Duodenal mucosa (tissue), 2 donors: ENCODE results near the gene SMKR1.

ENCODE experiments used
- H3K27ac ChIP-seq: one replicate; pipeline ENCODE4 v1.7.0; 2013; ENCODE audit warnings: low read depth, low read length
- H3K27me3 ChIP-seq, 2 donors: one replicate each; pipeline ENCODE4 v1.7.0; 2013; ENCODE audit warnings: low read length in 2 of 2, control low read depth in 1 of 2; ENCODE audit not compliant: insufficient read depth in 2 of 2, control insufficient read depth in 1 of 2
- H3K36me3 ChIP-seq, 2 donors: one replicate each; pipeline ENCODE4 v1.7.0; 2013; ENCODE audit warnings: low read length in 2 of 2, control low read depth in 1 of 2; ENCODE audit not compliant: insufficient read depth in 2 of 2, control insufficient read depth in 1 of 2
- H3K4me1 ChIP-seq, 2 donors: one replicate each; pipeline ENCODE4 v1.7.0; 2013; ENCODE audit warnings: low read length in 2 of 2, control low read depth in 1 of 2; ENCODE audit not compliant: insufficient read depth in 2 of 2, control insufficient read depth in 1 of 2
- H3K4me3 ChIP-seq, 2 donors: one replicate each; pipeline ENCODE4 v1.7.0; 2013; ENCODE audit warnings: low read length in 2 of 2, low read depth in 1 of 2
- H3K9ac ChIP-seq, 2 donors: one replicate each; pipeline ENCODE4 v1.7.0; 2013; ENCODE audit warnings: low read length in 2 of 2, low read depth in 1 of 2
- H3K9me3 ChIP-seq, 2 donors: one replicate each; pipeline ENCODE4 v1.7.0; 2013; ENCODE audit warnings: low read length in 2 of 2, control low read depth in 1 of 2; ENCODE audit not compliant: control insufficient read depth in 1 of 2

The SMKR1 gene

GRCh38 chr7:129501760-129502707, at the start of gene SMKR1:
Gene SMKR1, plus strand, starts transcription at chr7:129502531. Its CDS starts 294 bp downstream, at chr7:129502825.
- peak within 1 kb of the TSS; percentile 4 to 32 for H3K9ac ChIP-seq
- peak within 1 kb of the TSS; percentile 58 to 65 for H3K4me3 ChIP-seq
- H3K9me3 ChIP-seq = no peaks in the 10 kb centered on the region
- peaks cover 5 to 7% of the 10 kb centered on the region in 2 donors for H3K27me3 ChIP-seq
- peaks cover 7 to 11% of the 10 kb centered on the region in 2 donors for H3K4me1 ChIP-seq
- H3K27ac ChIP-seq = no peak within 1 kb of the TSS
- H3K36me3 ChIP-seq = no peaks in the 10 kb centered on the region

DNA sequence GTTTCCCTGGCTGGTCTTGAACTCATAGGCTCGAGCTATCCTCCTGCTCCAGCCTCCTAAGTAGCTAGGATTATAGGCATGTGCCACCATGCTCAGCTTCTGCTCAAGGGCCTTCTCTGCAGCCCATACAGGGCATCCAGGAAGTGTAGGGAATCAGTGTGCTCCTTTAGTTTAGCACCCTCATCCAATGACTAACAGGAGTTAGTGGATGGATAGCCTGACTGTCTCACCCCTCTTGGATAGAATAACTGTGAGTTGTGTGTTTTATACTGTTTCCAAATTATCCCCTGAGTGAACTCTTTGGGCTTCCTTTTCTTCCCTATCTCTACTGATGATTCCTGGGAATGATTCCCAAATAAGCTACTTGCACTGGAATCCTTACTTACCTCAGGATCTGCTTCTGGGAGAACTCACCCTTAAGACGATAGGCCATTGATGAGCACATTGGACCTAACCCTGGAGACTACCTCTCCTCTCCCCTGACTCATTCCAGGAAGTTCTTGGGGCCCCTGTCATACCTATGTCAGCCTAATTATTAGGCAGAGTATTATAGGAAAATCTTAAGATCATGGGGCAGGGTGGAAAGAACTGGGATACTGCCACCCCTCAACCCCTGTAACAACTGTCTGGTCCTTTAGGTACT, 49.6 kb upstream of the SMKR1 start:
- Histone ChIP-seq H3K9me3 (no peaks in the 10 kb centered on the region), H3K27me3 (no peaks in the 10 kb centered on the region), H3K36me3 (no peaks in the 10 kb centered on the region), H3K27ac (no peak overlapping the region), H3K4me3 (no peak overlapping the region), H3K4me1 (no peaks in the 10 kb centered on the region), H3K9ac (no peak overlapping the region)

- H3K4me3 ChIP-seq = no peak overlapping the region
- no peak overlapping the region for H3K9ac ChIP-seq
- H3K27ac ChIP-seq = no peak overlapping the region
- no peaks in the 10 kb centered on the region for H3K4me1 ChIP-seq
- no peaks in the 10 kb centered on the region for H3K9me3 ChIP-seq
- no peaks in the 10 kb centered on the region for H3K36me3 ChIP-seq
- no peaks in the 10 kb centered on the region for H3K27me3 ChIP-seq
Measured at GRCh38 chr7:129453510-129454248, 48.7 kb upstream of the SMKR1 start.

DNA sequence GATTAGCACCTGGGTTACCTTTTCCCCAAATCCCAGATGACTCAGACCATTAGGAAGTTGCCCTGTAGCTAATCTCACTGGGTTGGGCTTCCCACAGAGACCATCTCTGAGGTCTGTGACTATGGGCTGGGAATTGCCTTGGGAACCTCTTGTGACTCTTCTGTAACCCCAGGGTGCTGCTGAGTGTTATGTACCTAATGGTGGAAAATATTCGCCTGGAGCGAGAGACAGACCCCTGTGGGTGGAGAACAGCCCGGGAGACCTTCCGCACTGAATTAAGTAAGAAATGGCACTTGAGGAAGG, 48.1 kb upstream of the SMKR1 start:
- Histone ChIP-seq H3K36me3 (no peaks in the 10 kb centered on the region), H3K9ac (no peak overlapping the region), H3K4me1 (no peaks in the 10 kb centered on the region), H3K9me3 (no peaks in the 10 kb centered on the region), H3K27ac (no peak overlapping the region), H3K4me3 (no peak overlapping the region), H3K27me3 (no peaks in the 10 kb centered on the region)

DNA sequence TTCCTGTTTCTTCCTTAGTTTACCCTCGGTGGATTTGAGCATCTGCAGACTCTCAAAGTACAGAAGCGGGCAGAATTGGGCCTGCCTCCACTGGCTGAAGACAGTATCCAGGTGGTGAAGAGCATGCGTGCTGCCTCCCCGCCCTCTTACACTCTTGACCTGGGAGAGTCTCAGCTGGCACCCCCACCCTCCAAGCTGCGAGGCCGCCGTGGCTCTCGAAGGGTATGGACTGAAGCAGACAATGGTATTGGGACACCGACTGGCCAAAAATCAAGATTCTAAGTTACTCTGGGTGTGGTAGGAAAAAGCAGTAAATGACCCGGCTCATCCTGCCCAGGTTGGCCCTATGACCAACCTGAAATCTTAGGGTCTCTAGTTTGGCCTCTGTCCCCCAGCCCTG, 45.9 kb upstream of the SMKR1 start:
- Histone ChIP-seq H3K27ac (no peak overlapping the region), H3K36me3 (peaks cover 0 to 4% of the 10 kb centered on the region in 2 donors), H3K4me1 (no peaks in the 10 kb centered on the region), H3K27me3 (no peaks in the 10 kb centered on the region), H3K9ac (no peak overlapping the region), H3K4me3 (no peak overlapping the region), H3K9me3 (no peaks in the 10 kb centered on the region)

- no peaks in the 10 kb centered on the region for H3K9me3 ChIP-seq
- peaks cover 0 to 4% of the 10 kb centered on the region in 2 donors for H3K36me3 ChIP-seq
- H3K4me3 ChIP-seq = no peak overlapping the region
Measured at GRCh38 chr7:129457101-129457500, 45.2 kb upstream of the SMKR1 start.

GRCh38 chr7:129458171-129458570, 44.2 kb upstream of the SMKR1 start:
- Histone ChIP-seq H3K4me1 (no peaks in the 10 kb centered on the region), H3K27ac (no peak overlapping the region), H3K9me3 (no peaks in the 10 kb centered on the region), H3K4me3 (no peak overlapping the region), H3K9ac (no peak overlapping the region), H3K36me3 (peaks cover 0 to 4% of the 10 kb centered on the region in 2 donors), H3K27me3 (no peaks in the 10 kb centered on the region)

More at GRCh38 chr7:129457101-129457500, 45.2 kb upstream of the SMKR1 start:
- Histone ChIP-seq H3K9ac (no peak overlapping the region), H3K27me3 (no peaks in the 10 kb centered on the region), H3K27ac (no peak overlapping the region), H3K4me1 (no peaks in the 10 kb centered on the region)

DNA sequence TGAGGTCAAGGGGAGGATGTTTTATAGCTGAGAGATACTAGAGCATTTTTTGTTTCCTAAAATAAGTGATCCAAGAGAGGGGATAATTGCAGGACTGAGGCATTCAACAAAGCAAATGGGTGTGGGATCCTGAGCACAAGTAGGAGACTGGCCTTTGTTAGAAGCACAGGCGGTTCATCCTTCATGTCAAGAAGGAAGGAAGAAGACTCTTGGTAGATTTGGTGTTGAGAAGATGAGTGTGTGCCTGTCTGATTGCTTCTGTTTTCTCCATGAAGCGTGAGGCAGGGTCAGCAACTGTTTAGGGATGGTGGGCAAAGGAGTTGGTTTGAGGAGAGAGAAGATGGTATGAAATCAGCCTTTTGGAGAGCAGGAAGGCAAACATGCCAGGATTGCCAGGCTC, 40.5 kb upstream of the SMKR1 start:
- Histone ChIP-seq H3K27me3 (no peaks in the 10 kb centered on the region), H3K27ac (no peak overlapping the region), H3K9ac (no peak overlapping the region), H3K4me3 (no peak overlapping the region), H3K9me3 (no peaks in the 10 kb centered on the region), H3K36me3 (peaks cover 0 to 4% of the 10 kb centered on the region in 2 donors), H3K4me1 (no peaks in the 10 kb centered on the region)

GRCh38 chr7:129462420-129462819, 39.9 kb upstream of the SMKR1 start:
- peaks cover 0 to 4% of the 10 kb centered on the region in 2 donors for H3K36me3 ChIP-seq
- H3K27ac ChIP-seq = no peak overlapping the region
- H3K4me1 ChIP-seq = no peaks in the 10 kb centered on the region
- no peak overlapping the region for H3K4me3 ChIP-seq
- H3K9ac ChIP-seq = no peak overlapping the region
- no peaks in the 10 kb centered on the region for H3K27me3 ChIP-seq
- no peaks in the 10 kb centered on the region for H3K9me3 ChIP-seq

DNA sequence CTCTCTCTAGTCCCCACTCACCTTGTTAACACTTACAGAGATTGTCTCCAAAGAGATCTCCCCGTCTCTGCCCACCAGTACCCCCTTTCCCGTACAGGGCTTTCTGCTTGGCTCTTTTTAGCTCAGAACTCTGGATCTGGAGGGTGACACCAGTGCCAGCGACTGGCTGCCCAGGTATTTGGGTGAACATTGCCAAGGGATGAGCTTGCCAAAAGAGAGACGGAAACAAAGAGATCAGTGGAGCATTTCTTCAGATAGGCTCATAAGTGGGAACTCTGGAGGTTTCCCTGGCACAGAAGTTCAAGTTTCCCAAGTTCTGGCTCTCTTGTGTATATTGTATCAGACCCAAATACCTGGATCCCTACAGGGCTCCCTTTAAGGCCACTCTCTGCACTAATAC, 38.1 kb upstream of the SMKR1 start:
- peaks cover 0 to 4% of the 10 kb centered on the region in 2 donors for H3K36me3 ChIP-seq
- H3K9me3 ChIP-seq = no peaks in the 10 kb centered on the region
- no peak overlapping the region for H3K9ac ChIP-seq
- no peak overlapping the region for H3K27ac ChIP-seq
- H3K27me3 ChIP-seq = no peaks in the 10 kb centered on the region
- H3K4me1 ChIP-seq = no peaks in the 10 kb centered on the region
- H3K4me3 ChIP-seq = no peak overlapping the region
